Right lobe of liver (tissue), 4 donors: Measurements from ENCODE around the gene ALG9.

ENCODE experiments used
- CTCF ChIP-seq, 4 donors: fragments of 200-600 bp in 3 of 4; fragments of 450-650 bp in 1 of 4; IDR thresholded peaks; one replicate each; pipeline versions ENCODE4 v1.5.1 to v1.8.0; 2016 to 2022; ENCODE audit warnings: antibody characterized with exemption in 4 of 4, mild to moderate bottlenecking in 2 of 4
- POLR2A ChIP-seq: fragments of 450-650 bp; IDR thresholded peaks from one replicate; pipeline ENCODE4 v1.6.1; 2017; ENCODE audit warnings: antibody characterized with exemption, mild to moderate bottlenecking
- donor health status: DM: no; HTN: no; CAD: no.
- donor health status: DM: no; HTN: no; CAD: no.
- donor health status: DM: no; HTN: yes; CAD: no.

- no peak for TF ChIP-seq POLR2A
- no peak for TF ChIP-seq CTCF (IDR thresholded peaks at IDR 0.05)
Measured at GRCh38 chr11:111798279-111798678, 73.1 kb downstream of the ALG9 start.
